Stimulated activated CD4-positive, alpha-beta T cell treated with anti-CD3 and anti-CD28 coated beads, Interleukin-1b, Interleukin-23, amount 100 ng/mL, for 24 hours (primary cell): Measurements from ENCODE around the gene FGA.

Experiments used
- DNase-seq, 4 experiments: peaks; one replicate each; pipeline ENCODE4 v3.0.0-alpha.2; 2020; ENCODE audit warnings: low read depth in 4 of 4, low spot score in 1 of 4

Gene FGA

GRCh38 chr4:154583230-154583629, 7.3 kb downstream of the FGA start:
- DNase-seq = no peak

- no peak for DNase-seq
Observed at GRCh38 chr4:154582723-154583122, 7.8 kb downstream of the FGA start.

- DNase-seq = no peak
Observed at GRCh38 chr4:154579927-154580326, 10.6 kb downstream of the FGA start.

GRCh38 chr4:154578919-154579318, 11.6 kb downstream of the FGA start:
- no peak for DNase-seq

- DNase-seq = no peak
Observed at GRCh38 chr4:154577324-154577723, 13.2 kb downstream of the FGA start.

GRCh38 chr4:154574311-154574710, 16.2 kb downstream of the FGA start:
- DNase-seq = no peak

- DNase-seq = no peak
Observed at GRCh38 chr4:154573190-154573870, 17.2 kb downstream of the FGA start.

- no peak for DNase-seq
Observed at GRCh38 chr4:154569584-154569983, 21.0 kb downstream of the FGA start.

- DNase-seq = no peak
Observed at GRCh38 chr4:154569028-154569427, 21.5 kb downstream of the FGA start.

- no peak for DNase-seq
Observed at GRCh38 chr4:154566639-154567204, 23.8 kb downstream of the FGA start.

GRCh38 chr4:154565704-154566103, 24.8 kb downstream of the FGA start:
- no peak for DNase-seq

GRCh38 chr4:154564311-154564710, 26.2 kb downstream of the FGA start:
- no peak for DNase-seq

GRCh38 chr4:154562697-154563254, 27.8 kb downstream of the FGA start, which contains the start of gene FGB:
FGB (plus strand) TSS chr4:154563011; CDS start chr4:154563019, 8 bp downstream.
- DNase-seq = no peak

GRCh38 chr4:154560824-154561231, 29.7 kb downstream of the FGA start:
- no peak for DNase-seq

GRCh38 chr4:154560419-154560801, 30.1 kb downstream of the FGA start:
- DNase-seq = no peak

GRCh38 chr4:154559494-154560418, 30.8 kb downstream of the FGA start:
- DNase-seq = no peak

GRCh38 chr4:154559141-154559493, 31.4 kb downstream of the FGA start:
- no peak for DNase-seq

- DNase-seq = peak; percentile 30 to 55 (median 42)
Observed at GRCh38 chr4:154551872-154552686, 38.5 kb downstream of the FGA start.

- peak; percentile 89 to 95 (median 92) for DNase-seq
Observed at GRCh38 chr4:154549894-154550790, 40.4 kb downstream of the FGA start, which contains the start of gene PLRG1. PLRG1 (minus strand) TSS chr4:154550400; CDS start chr4:154550308, 92 bp downstream.

GRCh38 chr4:154545689-154546088, 44.9 kb downstream of the FGA start:
- no peak for DNase-seq
